ENCODE measurements around the gene KCNIP4.
"Not testable (repeated sequence)": the region's sequence is repeated elsewhere in the genome, so short reads cannot be mapped to it uniquely, and the experiment has no call there.

Gene KCNIP4

GRCh38 chr4:20773144-20773997, 1175.2 kb downstream of the KCNIP4 start:
- no peak for TF ChIP-seq FOXP2 (optimal IDR thresholded peaks at IDR 0.05; ENCODE audit: control extremely low read depth, extremely low read length, insufficient read depth)
- TF ChIP-seq EZH2 (IDR thresholded peaks at IDR 0.05) = no peak
- no peak for TF ChIP-seq POLR2AphosphoS5 (IDR thresholded peaks at IDR 0.05; ENCODE audit: borderline replicate concordance, low read depth, low read length)
- Histone ChIP-seq H3K36me3 (ENCODE audit: insufficient read depth, low read length) (no peaks in the 10 kb centered on the region), H3K9me3 (ENCODE audit: low read depth, low read length) (no peaks in the 10 kb centered on the region), H3K4me3 (no peak overlapping the region), H3K27ac (no peak overlapping the region), H3K9ac (ENCODE audit: insufficient read length) (no peak overlapping the region)
- DNase-seq (ENCODE audit: low read depth, low spot score) = peak; percentile 8

- Histone ChIP-seq H3K36me3 (ENCODE audit: insufficient read depth, low read length) (no peaks in the 10 kb centered on the region), H3K9me3 (ENCODE audit: low read depth, low read length) (no peaks in the 10 kb centered on the region), H3K27ac (no peak overlapping the region), H3K9ac (ENCODE audit: insufficient read length) (no peak overlapping the region), H3K4me3 (no peak overlapping the region)
- DNase-seq (ENCODE audit: low read depth, low spot score) = no peak
- no peak for TF ChIP-seq POLR2AphosphoS5 (IDR thresholded peaks at IDR 0.05; ENCODE audit: borderline replicate concordance, low read depth, low read length)
- no peak for TF ChIP-seq FOXP2 (optimal IDR thresholded peaks at IDR 0.05; ENCODE audit: control extremely low read depth, extremely low read length, insufficient read depth)
- no peak for TF ChIP-seq EZH2 (IDR thresholded peaks at IDR 0.05)
Measured at GRCh38 chr4:20764366-20764992, 1184.1 kb downstream of the KCNIP4 start.

GRCh38 chr4:20761826-20762225, 1186.7 kb downstream of the KCNIP4 start:
- DNase-seq (ENCODE audit: low read depth, low spot score) = no peak
- TF ChIP-seq POLR2AphosphoS5 (IDR thresholded peaks at IDR 0.05; ENCODE audit: borderline replicate concordance, low read depth, low read length) (no peak), FOXP2 (optimal IDR thresholded peaks at IDR 0.05; ENCODE audit: control extremely low read depth, extremely low read length, insufficient read depth) (no peak), EZH2 (IDR thresholded peaks at IDR 0.05) (no peak)
- Histone ChIP-seq H3K27ac (no peak overlapping the region), H3K9ac (ENCODE audit: insufficient read length) (no peak overlapping the region), H3K9me3 (ENCODE audit: low read depth, low read length) (no peaks in the 10 kb centered on the region), H3K36me3 (ENCODE audit: insufficient read depth, low read length) (no peaks in the 10 kb centered on the region), H3K4me3 (no peak overlapping the region)

- no peak overlapping the region for H3K9ac ChIP-seq (ENCODE audit: insufficient read length)
- TF ChIP-seq EZH2 (IDR thresholded peaks at IDR 0.05) (no peak), FOXP2 (optimal IDR thresholded peaks at IDR 0.05; ENCODE audit: control extremely low read depth, extremely low read length, insufficient read depth) (no peak), POLR2AphosphoS5 (IDR thresholded peaks at IDR 0.05; ENCODE audit: borderline replicate concordance, low read depth, low read length) (no peak)
- DNase-seq (ENCODE audit: low read depth, low spot score) = no peak
- no peak overlapping the region for H3K27ac ChIP-seq
- H3K9me3 ChIP-seq (ENCODE audit: low read depth, low read length) = no peaks in the 10 kb centered on the region
- H3K4me3 ChIP-seq = no peak overlapping the region
- H3K36me3 ChIP-seq (ENCODE audit: insufficient read depth, low read length) = no peaks in the 10 kb centered on the region
Measured at GRCh38 chr4:20761382-20761781, 1187.2 kb downstream of the KCNIP4 start.

- DNase-seq (ENCODE audit: low read depth, low spot score) = no peak
- H3K27ac ChIP-seq = no peak overlapping the region
- H3K36me3 ChIP-seq (ENCODE audit: insufficient read depth, low read length) = no peaks in the 10 kb centered on the region
- H3K9ac ChIP-seq (ENCODE audit: insufficient read length) = no peak overlapping the region
- no peaks in the 10 kb centered on the region for H3K9me3 ChIP-seq (ENCODE audit: low read depth, low read length)
- no peak for TF ChIP-seq EZH2 (IDR thresholded peaks at IDR 0.05)
- TF ChIP-seq FOXP2 (optimal IDR thresholded peaks at IDR 0.05; ENCODE audit: control extremely low read depth, extremely low read length, insufficient read depth) = no peak
- no peak for TF ChIP-seq POLR2AphosphoS5 (IDR thresholded peaks at IDR 0.05; ENCODE audit: borderline replicate concordance, low read depth, low read length)
- H3K4me3 ChIP-seq = no peak overlapping the region
Measured at GRCh38 chr4:20760053-20760452, 1188.5 kb downstream of the KCNIP4 start.

- Histone ChIP-seq H3K4me3 (no peak overlapping the region), H3K9me3 (ENCODE audit: low read depth, low read length) (no peaks in the 10 kb centered on the region), H3K27ac (no peak overlapping the region), H3K9ac (ENCODE audit: insufficient read length) (no peak overlapping the region), H3K36me3 (ENCODE audit: insufficient read depth, low read length) (peaks cover 3% of the 10 kb centered on the region; the same call in 1 of the 2 replicates)
- TF ChIP-seq FOXP2 (optimal IDR thresholded peaks at IDR 0.05; ENCODE audit: control extremely low read depth, extremely low read length, insufficient read depth) (no peak), POLR2AphosphoS5 (IDR thresholded peaks at IDR 0.05; ENCODE audit: borderline replicate concordance, low read depth, low read length) (no peak), EZH2 (IDR thresholded peaks at IDR 0.05) (no peak)
- no peak for DNase-seq (ENCODE audit: low read depth, low spot score)
Measured at GRCh38 chr4:20754036-20754435, 1194.5 kb downstream of the KCNIP4 start.

GRCh38 chr4:20752641-20753040, 1195.9 kb downstream of the KCNIP4 start:
- Histone ChIP-seq H3K9ac (ENCODE audit: insufficient read length) (no peak overlapping the region), H3K9me3 (ENCODE audit: low read depth, low read length) (no peaks in the 10 kb centered on the region), H3K27ac (no peak overlapping the region), H3K36me3 (ENCODE audit: insufficient read depth, low read length) (peaks cover 3% of the 10 kb centered on the region; the same call in 1 of the 2 replicates), H3K4me3 (no peak overlapping the region)
- TF ChIP-seq FOXP2 (optimal IDR thresholded peaks at IDR 0.05; ENCODE audit: control extremely low read depth, extremely low read length, insufficient read depth) (no peak), POLR2AphosphoS5 (IDR thresholded peaks at IDR 0.05; ENCODE audit: borderline replicate concordance, low read depth, low read length) (no peak), EZH2 (IDR thresholded peaks at IDR 0.05) (no peak)
- DNase-seq (ENCODE audit: low read depth, low spot score) = no peak

- H3K4me3 ChIP-seq; H3K9me3 ChIP-seq (ENCODE audit: low read depth, low read length); DNase-seq (ENCODE audit: low read depth, low spot score); H3K27ac ChIP-seq; H3K36me3 ChIP-seq (ENCODE audit: insufficient read depth, low read length); H3K9ac ChIP-seq (ENCODE audit: insufficient read length): not testable (repeated sequence)
Measured at GRCh38 chr4:20746000-20746399, 1202.6 kb downstream of the KCNIP4 start.
